H9 (cell line): Measurements from ENCODE around the gene IL3RA. TPM values are rescaled to one million over a fixed set of nuclear protein-coding genes. Genes with fewer than 3 reads are reported as not detected.
A peak's percentile ranks its signal among the peaks of the same experiment; 100 is the strongest.

Source experiments
- DNase-seq: peaks from one replicate; pipeline ENCODE4 v3.0.0-alpha.2; 2017
- H2AFZ ChIP-seq: one replicate; pipeline ENCODE4 v1.6.1; 2013; ENCODE audit warnings: mild to moderate bottlenecking, low read length, control low read depth, moderate library complexity
- H2AK5ac ChIP-seq: 2 replicates; pipeline ENCODE4 v1.6.1; 2013; ENCODE audit warnings: low read length, control low read depth, mixed read lengths; ENCODE audit not compliant: insufficient read length
- H2BK120ac ChIP-seq: one replicate; pipeline ENCODE4 v1.6.1; 2013; ENCODE audit warnings: low read depth, mild to moderate bottlenecking, low read length, control low read depth, inconsistent platforms; ENCODE audit not compliant: poor library complexity, severe bottlenecking
- H2BK12ac ChIP-seq: 2 replicates; pipeline ENCODE4 v1.6.1; 2013; ENCODE audit warnings: low read length, control low read depth, mixed read lengths, low read depth; ENCODE audit not compliant: insufficient read length
- H2BK15ac ChIP-seq: 2 replicates; pipeline ENCODE4 v1.6.1; 2013; ENCODE audit warnings: low read depth, low read length, control low read depth
- H2BK20ac ChIP-seq: one replicate; pipeline ENCODE4 v1.6.1; 2013; ENCODE audit warnings: low read depth, mild to moderate bottlenecking, low read length, control low read depth, inconsistent platforms; ENCODE audit not compliant: poor library complexity, severe bottlenecking
- H2BK5ac ChIP-seq: 2 replicates; pipeline ENCODE4 v1.6.1; 2013; ENCODE audit warnings: low read length, control low read depth, mixed read lengths; ENCODE audit not compliant: insufficient read length
- H3K14ac ChIP-seq: 2 replicates; pipeline ENCODE4 v1.6.1; 2013; ENCODE audit warnings: low read length, control low read depth; ENCODE audit not compliant: insufficient read depth
- H3K18ac ChIP-seq: 2 replicates; pipeline ENCODE4 v1.6.1; 2013; ENCODE audit warnings: low read depth, mild to moderate bottlenecking, mixed read lengths, low read length, control low read depth; ENCODE audit not compliant: insufficient read length
- H3K23ac ChIP-seq: 2 replicates; pipeline ENCODE4 v1.6.1; 2013; ENCODE audit warnings: low read length, control low read depth, mixed read lengths, low read depth; ENCODE audit not compliant: insufficient read length
- H3K23me2 ChIP-seq: 2 replicates; pipeline ENCODE4 v1.6.1; 2013; ENCODE audit warnings: low read depth, mild to moderate bottlenecking, mixed read lengths, low read length, control low read depth; ENCODE audit not compliant: insufficient read length, poor library complexity, severe bottlenecking
- H3K27ac ChIP-seq: 2 replicates; pipeline ENCODE4 v1.5.1; 2013; ENCODE audit warnings: low read length, control low read depth, mixed read lengths, low read depth; ENCODE audit not compliant: insufficient read length
- H3K27me3 ChIP-seq: 2 replicates; pipeline ENCODE4 v1.6.1; 2013; ENCODE audit warnings: low read length, control low read depth, inconsistent platforms; ENCODE audit not compliant: insufficient read depth
- H3K4ac ChIP-seq: 2 replicates; pipeline ENCODE4 v1.6.1; 2013; ENCODE audit warnings: low read depth, mild to moderate bottlenecking, control low read depth, inconsistent platforms, low read length, moderate library complexity
- H3K4me1 ChIP-seq: 2 replicates; pipeline ENCODE4 v1.6.1; 2013; ENCODE audit warnings: low read length, control low read depth, inconsistent platforms; ENCODE audit not compliant: insufficient read depth
- H3K4me2 ChIP-seq: 2 replicates; pipeline ENCODE4 v1.6.1; 2013; ENCODE audit warnings: low read length, control low read depth, mixed read lengths; ENCODE audit not compliant: insufficient read length, insufficient read depth
- H3K56ac ChIP-seq: 2 replicates; pipeline ENCODE4 v1.6.1; 2013; ENCODE audit warnings: low read depth, mild to moderate bottlenecking, mixed read lengths, low read length, control low read depth; ENCODE audit not compliant: insufficient read length
- H3K79me1 ChIP-seq: 2 replicates; pipeline ENCODE4 v1.6.1; 2013; ENCODE audit warnings: low read depth, mild to moderate bottlenecking, moderate library complexity, low read length, control low read depth, inconsistent platforms; ENCODE audit not compliant: insufficient read depth, poor library complexity, severe bottlenecking
- H3K79me2 ChIP-seq: 2 replicates; pipeline ENCODE4 v1.6.1; 2013; ENCODE audit warnings: low read length, control low read depth, inconsistent platforms; ENCODE audit not compliant: insufficient read depth
- H3K9ac ChIP-seq: 2 replicates; pipeline ENCODE4 v1.6.1; 2013; ENCODE audit warnings: low read length, control low read depth, mixed read lengths; ENCODE audit not compliant: insufficient read length; ENCODE audit errors: extremely low read depth
- H3K9me3 ChIP-seq: one replicate; pipeline ENCODE4 v1.6.1; 2013; ENCODE audit warnings: low read depth, low read length, inconsistent platforms; ENCODE audit not compliant: control insufficient read depth
- H3T11ph ChIP-seq: one replicate; pipeline ENCODE4 v1.6.1; 2013; ENCODE audit warnings: mild to moderate bottlenecking, low read length, control low read depth, inconsistent platforms
- H4K20me1 ChIP-seq: one replicate; pipeline ENCODE4 v1.6.1; 2013; ENCODE audit not compliant: control insufficient read depth, insufficient read length, insufficient read depth
- H4K5ac ChIP-seq: 2 replicates; pipeline ENCODE4 v1.6.1; 2013; ENCODE audit warnings: low read depth, mild to moderate bottlenecking, mixed read lengths, low read length, control low read depth; ENCODE audit not compliant: insufficient read length
- H4K8ac ChIP-seq: replicated peaks from 2 replicates; pipeline ENCODE4 v1.6.1; 2013; ENCODE audit warnings: low read length, control low read depth, mixed read lengths, low read depth; ENCODE audit not compliant: insufficient read length
- H4K91ac ChIP-seq: 2 replicates; pipeline ENCODE4 v1.6.1; 2013; ENCODE audit warnings: low read depth, mild to moderate bottlenecking, moderate library complexity, mixed read lengths, low read length, control low read depth; ENCODE audit not compliant: insufficient read length
- H3K27ac Mint-ChIP-seq, 3 experiments: 2 replicates in 2 of 3; 3 replicates in 1 of 3; pipeline ENCODE4 v1.8.0; 2020 to 2021; ENCODE audit warnings: mixed read lengths in 3 of 3, mild to moderate bottlenecking in 1 of 3, moderate library complexity in 1 of 3
- H3K27me3 Mint-ChIP-seq: 2 replicates; pipeline ENCODE4 v1.8.0; 2021; ENCODE audit warnings: low read depth, mild to moderate bottlenecking, moderate library complexity, mixed read lengths
- H3K36me3 Mint-ChIP-seq, 3 experiments: 2 replicates in 2 of 3; 3 replicates in 1 of 3; pipeline ENCODE4 v1.8.0; 2020 to 2021; ENCODE audit warnings: low read depth in 3 of 3, mixed read lengths in 3 of 3; ENCODE audit not compliant: insufficient read depth in 1 of 3
- H3K4me1 Mint-ChIP-seq, 2 experiments: 2 replicates each; pipeline ENCODE4 v1.8.0; 2020; ENCODE audit warnings: mixed read lengths in 2 of 2
- H3K4me3 Mint-ChIP-seq, 2 experiments: 2 replicates in 1 of 2; 3 replicates in 1 of 2; pipeline ENCODE4 v1.8.0; 2020 to 2021; ENCODE audit warnings: mild to moderate bottlenecking in 2 of 2, mixed read lengths in 2 of 2, moderate library complexity in 1 of 2
- H3K9me3 Mint-ChIP-seq, 2 experiments: 2 replicates in 1 of 2; 3 replicates in 1 of 2; pipeline ENCODE4 v1.8.0; 2020; ENCODE audit warnings: mild to moderate bottlenecking in 2 of 2, mixed read lengths in 2 of 2, moderate library complexity in 1 of 2
- CTCF ChIP-seq: fragments of 200-600 bp; sonication (generic); conservative IDR thresholded peaks from 3 replicates; pipeline ENCODE4 v1.8.0; 2021; ENCODE audit warnings: antibody characterized with exemption, mild to moderate bottlenecking
- WGBS: extraction: QIAGEN DNeasy Blood & Tissue Kit; methylation state at CpG from one replicate; pipeline ENCODE4 v1.1.7; 2013; ENCODE audit warnings: missing lambda C conversion rate, low lambda C conversion rate, mixed read lengths; ENCODE audit not compliant: insufficient read length; ENCODE audit errors: extremely low coverage; 5-methylcytosine and 5-hydroxymethylcytosine counted together
- total RNA-seq: library from RNA; stranded (reverse); gene quantifications from 2 replicates; pipeline ENCODE4 v1.2.1, GENCODE V29; 2021

IL3RA gene
- total RNA-seq, 1 experiment from 2014 or later = 0.24 TPM

- peaks cover 21 to 51% of the 10 kb centered on the region in 2 experiments for H3K4me1 Mint-ChIP-seq
- Histone ChIP-seq H3K56ac (no peak overlapping the region), H3K23me2 (peaks cover 8% of the 10 kb centered on the region), H3K9ac (peak overlapping the region; percentile 87), H3K79me1 (peaks cover 22% of the 10 kb centered on the region), H3K23ac (no peak overlapping the region), H4K20me1 (no peaks in the 10 kb centered on the region), H3K18ac (no peak overlapping the region), H2BK5ac (no peak overlapping the region), H3K27me3 (no peaks in the 10 kb centered on the region), H3T11ph (no peak overlapping the region), H2BK120ac (no peak overlapping the region), H2BK15ac (no peak overlapping the region), H2BK20ac (no peak overlapping the region), H3K27ac (no peak overlapping the region), H4K5ac (no peak overlapping the region), H3K4ac (no peak overlapping the region), H4K91ac (no peak overlapping the region), H4K8ac (no peak overlapping the region), H3K9me3 (no peaks in the 10 kb centered on the region), H3K14ac (no peak overlapping the region), H3K4me2 (peak overlapping the region; percentile 87), H2AK5ac (no peak overlapping the region), H3K4me1 (no peaks in the 10 kb centered on the region), H2AFZ (no peak overlapping the region), H3K79me2 (peaks cover 33% of the 10 kb centered on the region; the same call in 1 of the 2 replicates), H2BK12ac (no peak overlapping the region)
- H3K4me3 Mint-ChIP-seq = peak overlapping the region; percentile 92 to 95
- TF ChIP-seq CTCF = no peak
- peak overlapping the region; percentile 84 to 95 (median 88); a peak in 6 of 7 replicates for H3K27ac Mint-ChIP-seq
- H3K27me3 Mint-ChIP-seq = no peaks in the 10 kb centered on the region; the same call in none of the 2 replicates
- H3K36me3 Mint-ChIP-seq = peaks cover 54 to 66% (median 61%) of the 10 kb centered on the region in 3 experiments
- peaks cover 3 to 4% of the 10 kb centered on the region in 2 experiments; a peak in 3 of 5 replicates for H3K9me3 Mint-ChIP-seq
- DNase-seq = no peak
- WGBS = no CpG with 5 or more reads among the region's 30 CpGs
Measured at GRCh38 chrX:1390621-1391369, 54.2 kb downstream of the IL3RA start.
